Neural crest cell (in vitro differentiated cells): Measurements from ENCODE around the gene TMEM190. TPM values are rescaled to one million over a fixed set of nuclear protein-coding genes. Genes with fewer than 3 reads are reported as not detected.
A peak's percentile ranks its signal among the peaks of the same experiment; 100 is the strongest.

Source experiments
- DNase-seq: peaks from one replicate; pipeline ENCODE4 v3.0.0; 2021; ENCODE audit warnings: low read depth, mixed read lengths, low spot score
- H3K27ac Mint-ChIP-seq: one replicate; pipeline ENCODE4 v1.8.0; 2021; ENCODE audit warnings: mild to moderate bottlenecking, mixed read lengths; ENCODE audit not compliant: unreplicated experiment
- H3K27me3 Mint-ChIP-seq: 2 replicates; pipeline ENCODE4 v1.8.0; 2021; ENCODE audit warnings: low read depth, mild to moderate bottlenecking, mixed read lengths
- H3K36me3 Mint-ChIP-seq: 2 replicates; pipeline ENCODE4 v1.8.0; 2021; ENCODE audit warnings: low read depth, mild to moderate bottlenecking, mixed read lengths
- H3K4me1 Mint-ChIP-seq: 2 replicates; pipeline ENCODE4 v1.8.0; 2021; ENCODE audit warnings: mixed read lengths
- H3K4me3 Mint-ChIP-seq: one replicate; pipeline ENCODE4 v1.8.0; 2021; ENCODE audit warnings: mild to moderate bottlenecking, mixed read lengths
- H3K9me3 Mint-ChIP-seq: 2 replicates; pipeline ENCODE4 v1.8.0; 2021; ENCODE audit warnings: mixed read lengths
- total RNA-seq: library from RNA; stranded (reverse); gene quantifications from 2 replicates; pipeline ENCODE4 v1.2.1, GENCODE V29; 2021
- TF ChIP-seq, protein P1 (sequence below): fragments of 200-600 bp; sonication (generic); conservative IDR thresholded peaks from 2 replicates; pipeline ENCODE4 v1.5.0; 2021; ENCODE audit warnings: antibody characterized with exemption, mild to moderate bottlenecking

Gene TMEM190
- total RNA-seq, 1 donor from 2014 or later, result not detected

DNA sequence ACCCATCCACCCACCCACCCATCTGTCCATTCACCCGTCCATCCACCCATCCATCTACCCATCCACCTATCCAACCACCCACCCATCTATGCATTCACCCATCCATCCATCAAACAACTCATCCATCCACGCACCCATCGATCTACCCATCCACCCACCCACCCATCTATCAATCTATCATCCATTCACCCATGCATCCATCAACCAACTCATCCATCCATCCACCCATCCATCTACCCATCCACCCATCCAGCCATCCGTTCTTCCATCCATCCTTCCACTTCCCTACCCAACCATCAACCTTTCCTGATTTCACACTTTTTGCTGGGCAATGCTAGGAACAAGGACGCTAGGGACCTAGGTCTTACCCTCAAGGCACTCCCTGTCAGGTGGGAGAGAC, 5.4 kb downstream of the TMEM190 start:
- DNase-seq, result no peak
- Mint-ChIP-seq H3K9me3 (no peaks in the 10 kb centered on the region), H3K27ac (no peak overlapping the region), H3K4me3 (peak overlapping the region; percentile 78), H3K36me3 (peaks cover 5% of the 10 kb centered on the region), H3K4me1 (peaks cover 26% of the 10 kb centered on the region), H3K27me3 (peaks cover 31% of the 10 kb centered on the region)
- TF ChIP-seq, protein P1, sequence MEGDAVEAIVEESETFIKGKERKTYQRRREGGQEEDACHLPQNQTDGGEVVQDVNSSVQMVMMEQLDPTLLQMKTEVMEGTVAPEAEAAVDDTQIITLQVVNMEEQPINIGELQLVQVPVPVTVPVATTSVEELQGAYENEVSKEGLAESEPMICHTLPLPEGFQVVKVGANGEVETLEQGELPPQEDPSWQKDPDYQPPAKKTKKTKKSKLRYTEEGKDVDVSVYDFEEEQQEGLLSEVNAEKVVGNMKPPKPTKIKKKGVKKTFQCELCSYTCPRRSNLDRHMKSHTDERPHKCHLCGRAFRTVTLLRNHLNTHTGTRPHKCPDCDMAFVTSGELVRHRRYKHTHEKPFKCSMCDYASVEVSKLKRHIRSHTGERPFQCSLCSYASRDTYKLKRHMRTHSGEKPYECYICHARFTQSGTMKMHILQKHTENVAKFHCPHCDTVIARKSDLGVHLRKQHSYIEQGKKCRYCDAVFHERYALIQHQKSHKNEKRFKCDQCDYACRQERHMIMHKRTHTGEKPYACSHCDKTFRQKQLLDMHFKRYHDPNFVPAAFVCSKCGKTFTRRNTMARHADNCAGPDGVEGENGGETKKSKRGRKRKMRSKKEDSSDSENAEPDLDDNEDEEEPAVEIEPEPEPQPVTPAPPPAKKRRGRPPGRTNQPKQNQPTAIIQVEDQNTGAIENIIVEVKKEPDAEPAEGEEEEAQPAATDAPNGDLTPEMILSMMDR, result no peak

DNA sequence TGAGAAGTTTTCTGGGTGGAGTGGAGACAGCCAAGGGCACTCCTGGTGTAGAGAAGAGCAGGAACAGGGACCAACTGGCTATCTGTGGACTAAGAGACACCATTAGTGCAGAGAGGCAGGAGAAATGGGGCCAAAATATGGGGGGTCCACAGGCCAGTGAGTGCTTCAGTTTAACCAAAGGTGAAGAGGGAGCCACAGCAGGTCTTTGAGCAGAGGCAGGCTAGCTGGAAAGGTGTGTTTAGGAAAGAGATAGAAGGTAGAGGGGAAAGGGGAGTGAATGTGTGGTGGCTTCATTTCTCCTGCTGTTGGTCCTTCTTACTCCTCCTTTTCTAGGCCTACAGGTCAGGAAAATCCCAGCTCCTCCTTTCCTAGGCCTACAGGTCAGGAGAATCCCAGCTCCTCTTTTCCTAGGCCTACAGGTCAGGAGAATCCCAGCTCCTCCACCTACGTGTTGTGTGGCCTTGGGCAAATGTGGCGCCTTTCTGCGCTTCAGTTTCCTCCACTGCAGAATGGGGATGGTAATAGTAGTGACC, 6.0 kb downstream of the TMEM190 start:
- Mint-ChIP-seq H3K4me3 (peak overlapping the region; percentile 78), H3K36me3 (peaks cover 5% of the 10 kb centered on the region), H3K4me1 (peaks cover 32% of the 10 kb centered on the region), H3K9me3 (no peaks in the 10 kb centered on the region), H3K27ac (no peak overlapping the region), H3K27me3 (peaks cover 27% of the 10 kb centered on the region)
- TF ChIP-seq, protein P1, result no peak
- no peak for DNase-seq

DNA sequence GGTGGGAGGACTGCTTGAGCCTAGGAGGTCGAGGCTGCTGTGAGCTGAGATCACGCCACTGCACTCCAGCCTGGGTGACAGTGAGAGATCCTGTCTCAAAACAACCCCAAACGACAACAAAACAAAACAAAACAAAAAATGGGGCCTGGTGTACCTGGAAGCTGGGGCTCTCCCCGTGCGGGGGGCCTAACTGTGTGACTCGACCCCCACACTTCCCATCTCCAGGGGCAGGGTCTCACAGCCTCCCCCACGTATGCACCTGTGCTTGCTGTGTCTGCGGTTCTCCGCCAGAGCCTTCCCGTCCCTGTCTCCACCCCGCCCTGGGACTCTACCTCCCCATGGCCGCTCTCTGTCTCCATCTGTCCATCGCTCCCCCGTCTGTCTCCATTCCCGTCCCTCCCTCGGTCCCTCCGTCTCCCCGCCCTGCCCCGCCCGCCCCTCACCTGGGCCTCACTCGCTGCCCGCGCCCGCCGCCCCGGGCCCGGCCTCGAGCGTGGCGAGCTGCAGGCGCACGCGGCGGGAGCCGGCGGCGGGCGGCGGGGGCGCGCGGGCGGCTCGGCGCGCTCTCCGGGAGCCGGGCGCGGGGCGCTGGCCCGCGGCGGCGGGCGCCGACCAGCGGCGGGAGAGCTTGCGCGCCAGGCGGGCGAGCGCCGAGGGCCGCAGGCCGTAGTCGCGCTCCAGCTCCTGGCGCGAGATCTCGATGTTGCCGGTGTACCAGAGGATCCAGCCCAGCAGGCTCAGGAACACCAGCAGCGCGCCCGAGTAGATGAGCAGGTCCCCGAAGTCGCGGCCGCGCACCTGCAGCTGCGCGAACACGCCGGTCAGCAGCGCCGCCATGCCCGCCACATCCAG, 6.9 kb downstream of the TMEM190 start:
- TF ChIP-seq, protein P1, result peak; percentile 20
- Mint-ChIP-seq H3K27me3 (peaks cover 19% of the 10 kb centered on the region), H3K36me3 (peaks cover 5% of the 10 kb centered on the region), H3K4me1 (peaks cover 36% of the 10 kb centered on the region), H3K4me3 (peak overlapping the region; percentile 74), H3K27ac (peak overlapping the region; percentile 87), H3K9me3 (no peaks in the 10 kb centered on the region)
- DNase-seq, result no peak

DNA sequence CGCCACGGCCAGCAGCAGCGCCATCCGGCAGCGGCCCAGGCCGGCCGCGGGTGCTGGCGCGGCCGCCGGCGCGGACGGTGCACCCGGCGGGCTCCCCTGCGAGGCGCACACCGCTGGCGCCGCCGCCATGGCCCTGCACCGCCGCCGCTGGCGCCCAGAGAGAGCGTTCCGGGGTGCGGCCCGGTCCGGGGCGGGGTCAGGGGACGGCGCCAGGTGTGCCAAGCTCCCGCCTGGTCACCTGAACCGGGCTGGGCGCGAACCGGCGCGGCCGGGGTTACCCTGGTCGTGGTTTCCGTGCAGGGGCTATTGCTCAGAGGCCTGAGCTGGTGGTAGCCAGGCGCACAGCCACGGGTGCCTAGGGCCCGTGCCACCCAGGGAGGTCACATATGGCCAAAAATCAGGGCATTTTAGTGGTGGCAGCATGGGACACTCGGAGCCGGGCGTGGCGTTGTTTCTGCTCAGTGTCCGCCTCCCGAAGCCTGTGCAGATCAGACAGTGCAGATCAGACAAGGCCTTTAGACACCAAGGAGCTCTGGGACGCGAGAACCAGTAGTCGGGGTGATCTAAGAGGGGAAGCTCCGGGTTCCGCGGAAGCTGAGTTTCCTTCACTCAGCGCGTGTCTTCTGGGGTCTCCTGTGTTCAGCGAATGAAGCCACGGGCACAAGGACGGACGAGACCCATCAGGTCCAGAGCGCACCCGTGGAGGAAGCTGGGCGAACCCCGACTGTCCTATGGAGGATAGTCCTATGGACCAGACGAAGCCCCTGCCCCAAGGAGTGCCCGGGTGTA, 7.7 kb downstream of the TMEM190 start, which contains the start of gene TMEM238:
TMEM238 (minus strand) TSS at position 162 of the 789 bp plus-strand sequence; CDS start at position 129, 33 bp downstream.
- Mint-ChIP-seq H3K27ac (peak within 1 kb of the TSS; percentile 99), H3K9me3 (no peaks in the 10 kb centered on the region), H3K36me3 (peaks cover 5% of the 10 kb centered on the region), H3K27me3 (peaks cover 11% of the 10 kb centered on the region), H3K4me3 (peak within 1 kb of the TSS; percentile 100), H3K4me1 (peaks cover 41% of the 10 kb centered on the region)
- TF ChIP-seq, protein P1, result no peak
- DNase-seq, result no peak

DNA sequence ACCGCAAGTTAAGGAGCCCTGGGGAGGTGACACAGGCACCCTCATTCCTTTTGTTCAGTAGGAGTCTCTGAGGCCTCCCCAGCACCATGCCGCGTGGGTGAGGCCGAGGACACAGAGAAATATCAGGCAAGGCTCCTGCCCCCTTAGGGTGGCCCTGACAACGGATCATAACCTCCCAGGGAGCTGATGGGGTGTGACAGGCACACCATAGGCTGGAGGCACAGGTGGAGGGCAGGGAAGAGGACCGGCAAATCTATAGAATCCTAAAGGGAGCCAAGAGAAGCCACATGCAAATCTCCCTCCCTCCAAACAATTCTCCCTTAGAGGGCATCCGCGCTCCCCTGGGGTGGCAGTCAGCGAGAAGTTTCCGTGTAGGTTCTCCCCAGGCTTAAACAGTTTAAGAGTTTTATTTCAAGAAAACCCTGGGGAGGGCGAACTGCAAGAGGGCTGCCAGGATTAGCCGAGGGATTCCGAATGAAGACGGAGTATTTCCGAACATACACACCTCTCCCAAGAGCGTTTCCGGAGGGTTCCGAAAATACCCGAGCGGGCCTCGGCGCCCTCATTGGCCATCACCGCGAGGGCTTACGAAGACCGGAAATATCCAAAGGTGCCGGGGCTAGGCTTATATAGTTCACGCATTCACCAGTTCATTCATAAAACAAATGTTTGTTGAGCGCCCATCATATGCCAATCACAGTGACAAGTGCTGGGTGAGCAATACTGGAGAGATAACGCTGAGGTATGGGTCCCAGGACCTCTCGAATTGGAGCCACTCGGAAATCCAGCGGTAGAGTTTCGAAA, 8.5 kb downstream of the TMEM190 start:
- H3K4me3 Mint-ChIP-seq, result peak overlapping the region; percentile 100
- peaks cover 48% of the 10 kb centered on the region for H3K4me1 Mint-ChIP-seq
- peaks cover 8% of the 10 kb centered on the region for H3K27me3 Mint-ChIP-seq
- no peaks in the 10 kb centered on the region for H3K9me3 Mint-ChIP-seq
- H3K36me3 Mint-ChIP-seq, result peaks cover 10% of the 10 kb centered on the region
- TF ChIP-seq, protein P1, result no peak
- peak overlapping the region; percentile 99 for H3K27ac Mint-ChIP-seq
- DNase-seq, result peak; percentile 93
